ENCODE measurements around the gene CCDC142.

Gene CCDC142

GRCh38 chr2:74425523-74425922, 57.3 kb downstream of the CCDC142 start:
- no peak for DNase-seq (ENCODE audit: extremely low read depth in 1 of 2, low read depth in 1 of 2)

GRCh38 chr2:74424995-74425406, 57.8 kb downstream of the CCDC142 start:
- no peak for DNase-seq (ENCODE audit: extremely low read depth in 1 of 2, low read depth in 1 of 2)

GRCh38 chr2:74424139-74424992, 58.4 kb downstream of the CCDC142 start:
- no peak for DNase-seq (ENCODE audit: extremely low read depth in 1 of 2, low read depth in 1 of 2)
